A549 (cell line): ENCODE results near the gene FIBCD1.

Experiments
- CBX2 ChIP-seq: fragments of 200-600 bp; sonication (generic); IDR thresholded peaks from 2 replicates; pipeline ENCODE4 v1.6.1; 2016; ENCODE audit warnings: low read depth, mild to moderate bottlenecking, borderline replicate concordance
- CHD2 ChIP-seq: fragments of 150-350 bp; IDR thresholded peaks from 2 replicates; pipeline ENCODE4 v1.6.1; 2014; ENCODE audit warnings: low read length; ENCODE audit not compliant: partially characterized antibody
- CTCF ChIP-seq: fragments of >200 bp; sonication (Bioruptor Twin); formaldehyde crosslinking; IDR thresholded peaks from 3 replicates; pipeline ENCODE4 v1.5.1; 2016
- MYC ChIP-seq: IDR thresholded peaks from 2 replicates; pipeline ENCODE4 v1.6.1; 2012; ENCODE audit warnings: mild to moderate bottlenecking, inconsistent platforms, low read length, improper control_type of control experiment, borderline replicate concordance
- POLR2A ChIP-seq: IDR thresholded peaks from 2 replicates; pipeline ENCODE4 v1.6.1; 2012; ENCODE audit warnings: mild to moderate bottlenecking, low read length
- POLR2AphosphoS2 ChIP-seq: conservative IDR thresholded peaks from 2 replicates; pipeline ENCODE4 v1.6.1; 2012; ENCODE audit warnings: low read length, improper control_type of control experiment, inconsistent platforms
- RAD21 ChIP-seq, 2 experiments: fragments of >200 bp in 1 of 2; sonication (Bioruptor Twin) in 1 of 2; formaldehyde crosslinking in 1 of 2; IDR thresholded peaks in 1 of 2; conservative IDR thresholded peaks in 1 of 2; 2 replicates in 1 of 2; 3 replicates in 1 of 2; pipeline ENCODE4 v1.6.1; 2012 to 2018; ENCODE audit warnings: inconsistent platforms in 1 of 2
- REST ChIP-seq: fragments of 200-600 bp; sonication (generic); IDR thresholded peaks from 2 replicates; pipeline ENCODE4 v1.6.1; 2016; ENCODE audit warnings: antibody characterized with exemption, mild to moderate bottlenecking, moderate library complexity
- SMC3 ChIP-seq: fragments of >200 bp; sonication (Bioruptor Twin); formaldehyde crosslinking; IDR thresholded peaks from 3 replicates; pipeline ENCODE4 v1.6.1; 2018; ENCODE audit warnings: inconsistent platforms
- SREBF2 ChIP-seq: fragments of 450-650 bp; IDR thresholded peaks from 2 replicates; pipeline ENCODE4 v1.6.1; 2014; ENCODE audit warnings: mild to moderate bottlenecking, moderate library complexity
- ZFP36 ChIP-seq: fragments of 450-650 bp; IDR thresholded peaks from 2 replicates; pipeline ENCODE4 v1.6.1; 2014; ENCODE audit warnings: borderline replicate concordance; ENCODE audit not compliant: partially characterized antibody
- TF ChIP-seq, protein P1 (sequence below): IDR thresholded peaks from 2 replicates; pipeline ENCODE4 v1.6.1; 2012
- TF ChIP-seq, protein P2 (sequence below): IDR thresholded peaks from 2 replicates; pipeline ENCODE4 v1.6.1; 2012

DNA sequence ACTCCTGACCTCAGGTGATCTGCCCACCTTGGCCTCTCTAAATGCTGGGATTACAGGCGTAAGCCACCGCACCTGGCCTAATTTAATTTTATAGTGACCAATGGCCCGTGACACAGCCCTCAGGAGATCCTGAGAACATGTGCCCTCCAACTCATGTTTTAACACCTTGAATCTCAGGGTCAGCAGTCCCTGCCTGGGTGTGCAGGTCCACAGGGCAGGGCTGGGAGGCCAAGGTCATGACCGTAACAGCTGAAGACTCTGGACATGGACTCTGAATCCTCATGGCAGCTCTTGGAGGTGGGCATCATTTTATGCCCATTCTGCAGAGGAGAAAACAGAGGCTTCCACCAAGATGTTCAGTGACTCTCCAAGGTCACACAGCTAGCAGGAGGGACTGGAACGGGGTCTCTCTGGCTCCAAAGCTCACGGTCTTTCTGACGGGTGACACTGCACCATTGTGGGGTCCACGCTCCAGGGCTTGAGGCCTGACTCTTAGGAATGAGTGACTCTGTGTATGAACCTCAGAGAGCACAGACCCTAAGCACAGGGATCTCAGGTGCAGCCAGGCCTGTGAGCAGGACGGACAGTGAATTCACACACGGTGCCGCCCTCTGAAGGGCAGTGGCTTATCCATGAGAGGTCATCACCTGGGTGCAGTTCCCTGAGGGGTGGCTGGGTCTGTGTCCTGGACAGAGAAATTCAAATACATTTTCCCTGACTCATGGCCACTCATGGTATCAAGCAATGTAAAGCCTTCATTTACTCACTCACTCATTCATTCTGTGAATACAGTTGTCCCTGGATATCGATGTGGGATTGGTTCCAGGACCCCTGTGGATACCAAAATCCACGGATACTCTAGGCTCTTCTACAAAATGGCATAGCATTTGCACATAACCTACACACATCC is 37.1 kb upstream of the FIBCD1 start:
- no peak for TF ChIP-seq ZFP36
- no peak for TF ChIP-seq RAD21 (conservative IDR thresholded peaks at IDR 0.05 in 1 of 2, IDR thresholded peaks at IDR 0.05 in 1 of 2)
- no peak for TF ChIP-seq POLR2A
- TF ChIP-seq SREBF2, result no peak
- TF ChIP-seq CTCF, result no peak
- no peak for TF ChIP-seq REST
- no peak for TF ChIP-seq CBX2
- no peak for TF ChIP-seq MYC
- TF ChIP-seq POLR2AphosphoS2, result no peak
- TF ChIP-seq, protein P1, sequence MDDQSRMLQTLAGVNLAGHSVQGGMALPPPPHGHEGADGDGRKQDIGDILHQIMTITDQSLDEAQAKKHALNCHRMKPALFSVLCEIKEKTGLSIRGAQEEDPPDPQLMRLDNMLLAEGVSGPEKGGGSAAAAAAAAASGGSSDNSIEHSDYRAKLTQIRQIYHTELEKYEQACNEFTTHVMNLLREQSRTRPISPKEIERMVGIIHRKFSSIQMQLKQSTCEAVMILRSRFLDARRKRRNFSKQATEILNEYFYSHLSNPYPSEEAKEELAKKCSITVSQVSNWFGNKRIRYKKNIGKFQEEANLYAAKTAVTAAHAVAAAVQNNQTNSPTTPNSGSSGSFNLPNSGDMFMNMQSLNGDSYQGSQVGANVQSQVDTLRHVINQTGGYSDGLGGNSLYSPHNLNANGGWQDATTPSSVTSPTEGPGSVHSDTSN, result no peak
- no peak for TF ChIP-seq CHD2
- TF ChIP-seq, protein P2, sequence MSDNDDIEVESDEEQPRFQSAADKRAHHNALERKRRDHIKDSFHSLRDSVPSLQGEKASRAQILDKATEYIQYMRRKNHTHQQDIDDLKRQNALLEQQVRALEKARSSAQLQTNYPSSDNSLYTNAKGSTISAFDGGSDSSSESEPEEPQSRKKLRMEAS, result no peak
- no peak for TF ChIP-seq SMC3
